Natural killer cell (primary cell): ENCODE data around the gene UMAD1. TPM values are rescaled to one million over a fixed set of nuclear protein-coding genes. Genes with fewer than 3 reads are reported as not detected.

Experiments used
- ATAC-seq, 3 donors: fragments of 150-1000 bp in 2 of 3; fragments of 200-7000 bp in 1 of 3; cut with Tn5 transposase; 1 replicate in 1 of 3; 2 replicates in 2 of 3; pipeline ENCODE4 v1.10.0; 2021; ENCODE audit warnings: mild to moderate bottlenecking in 2 of 3, moderate library complexity in 2 of 3
- DNase-seq, 2 donors: peaks; one replicate each; pipeline versions ENCODE4 v3.0.0 to v3.0.0-alpha.2; 2013 to 2021; ENCODE audit warnings: mixed read lengths in 1 of 2
- H3K27ac ChIP-seq: one replicate; pipeline ENCODE4 v1.5.1; 2013; ENCODE audit warnings: mild to moderate bottlenecking, low read length
- H3K27me3 ChIP-seq: one replicate; pipeline ENCODE4 v1.6.1; 2013; ENCODE audit warnings: low read length; ENCODE audit not compliant: control insufficient read depth, insufficient read depth
- H3K36me3 ChIP-seq: one replicate; pipeline ENCODE4 v1.6.1; 2013; ENCODE audit warnings: low read length; ENCODE audit not compliant: control insufficient read depth, insufficient read depth
- H3K4me1 ChIP-seq: one replicate; pipeline ENCODE4 v1.6.1; 2013; ENCODE audit warnings: low read length; ENCODE audit not compliant: control insufficient read depth, insufficient read depth
- H3K4me3 ChIP-seq: one replicate; pipeline ENCODE4 v1.5.1; 2013; ENCODE audit warnings: low read length
- H3K9me3 ChIP-seq: one replicate; pipeline ENCODE4 v1.6.1; 2013; ENCODE audit warnings: low read length; ENCODE audit not compliant: control insufficient read depth, insufficient read depth
- H3K27ac Mint-ChIP-seq, 2 donors: one replicate each; pipeline ENCODE4 v1.8.0; 2022; ENCODE audit warnings: mild to moderate bottlenecking in 2 of 2, mixed read lengths in 2 of 2, moderate library complexity in 1 of 2
- H3K27me3 Mint-ChIP-seq, 2 donors: one replicate each; pipeline ENCODE4 v1.8.0; 2022; ENCODE audit warnings: low read depth in 2 of 2, mixed read lengths in 2 of 2
- H3K36me3 Mint-ChIP-seq: one replicate; pipeline ENCODE4 v1.8.0; 2022; ENCODE audit warnings: mixed read lengths
- H3K4me1 Mint-ChIP-seq, 2 donors: one replicate each; pipeline ENCODE4 v1.8.0; 2022; ENCODE audit warnings: mixed read lengths in 2 of 2
- H3K4me3 Mint-ChIP-seq: one replicate; pipeline ENCODE4 v1.8.0; 2022; ENCODE audit warnings: mild to moderate bottlenecking, moderate library complexity, mixed read lengths
- H3K9me3 Mint-ChIP-seq, 2 donors: one replicate each; pipeline ENCODE4 v1.8.0; 2022; ENCODE audit warnings: mixed read lengths in 2 of 2
- CTCF ChIP-seq: fragments of 200-600 bp; IDR thresholded peaks from one replicate; pipeline ENCODE4 v1.8.0; 2022; ENCODE audit warnings: antibody characterized with exemption
- WGBS: methylation state at CpG from one replicate; pipeline ENCODE4 v1.1.7; 2013; ENCODE audit warnings: missing lambda C conversion rate; ENCODE audit not compliant: insufficient coverage; 5-methylcytosine and 5-hydroxymethylcytosine counted together
- intact Hi-C: fragments of 100-400 bp; cut with micrococcal nuclease; formaldehyde crosslinking; loops from one replicate; pipeline ENCODE4 v1.14.2; 2022
- total RNA-seq, 4 donors: library from RNA; stranded (reverse); fragments of 120-200 nt in 1 of 4; gene quantifications; one replicate each; pipeline versions ENCODE4 v1.2.3 to v1.2.4, GENCODE V29; 2013 to 2022

The UMAD1 gene
- total RNA-seq, 3 donors from 2014 or later (not counting 1 experiment from before 2014, with no cell fraction given) = 12.3 to 16.5 (median 14.6) TPM

- peaks cover 2 to 3% of the 10 kb centered on the region in 2 donors for H3K9me3 Mint-ChIP-seq
- Histone ChIP-seq H3K36me3 (no peaks in the 10 kb centered on the region), H3K4me1 (no peaks in the 10 kb centered on the region), H3K4me3 (no peak overlapping the region), H3K27me3 (no peaks in the 10 kb centered on the region), H3K9me3 (no peaks in the 10 kb centered on the region), H3K27ac (no peak overlapping the region)
- intact Hi-C loops = no loop called here
- 100% methylated on average over 1 of the region's 3 CpGs for WGBS
- no peak overlapping the region for H3K4me3 Mint-ChIP-seq
- peaks cover 7% of the 10 kb centered on the region for H3K36me3 Mint-ChIP-seq
- peaks cover 9 to 11% of the 10 kb centered on the region in 2 donors for H3K4me1 Mint-ChIP-seq
- H3K27me3 Mint-ChIP-seq = no peaks in the 10 kb centered on the region
- DNase-seq = no peak
- no peak for ATAC-seq
- no peak overlapping the region for H3K27ac Mint-ChIP-seq
- TF ChIP-seq CTCF = no peak
Observed at GRCh38 chr7:7694542-7694941, 54.0 kb downstream of the UMAD1 start.

- Mint-ChIP-seq H3K4me3 (no peak overlapping the region), H3K27ac (no peak overlapping the region), H3K9me3 (peaks cover 2 to 3% of the 10 kb centered on the region in 2 donors), H3K4me1 (peaks cover 14 to 16% of the 10 kb centered on the region in 2 donors), H3K36me3 (peaks cover 7% of the 10 kb centered on the region), H3K27me3 (no peaks in the 10 kb centered on the region)
- intact Hi-C loops = no loop called here
- ATAC-seq (no peak), DNase-seq (no peak)
- no peaks in the 10 kb centered on the region for H3K4me1 ChIP-seq
- TF ChIP-seq CTCF = no peak
- H3K27me3 ChIP-seq = no peaks in the 10 kb centered on the region
- H3K36me3 ChIP-seq = no peaks in the 10 kb centered on the region
- H3K27ac ChIP-seq = no peak overlapping the region
- no peaks in the 10 kb centered on the region for H3K9me3 ChIP-seq
- no peak overlapping the region for H3K4me3 ChIP-seq
- 79% methylated on average over 5 of the region's 5 CpGs for WGBS
Observed at GRCh38 chr7:7695111-7695817, 54.7 kb downstream of the UMAD1 start.

- H3K4me1 ChIP-seq = no peaks in the 10 kb centered on the region
- H3K27me3 ChIP-seq = no peaks in the 10 kb centered on the region
- H3K9me3 Mint-ChIP-seq = peaks cover 2 to 3% of the 10 kb centered on the region in 2 donors
- no peak for DNase-seq
- peaks cover 16 to 23% of the 10 kb centered on the region in 2 donors for H3K4me1 Mint-ChIP-seq
- H3K27ac Mint-ChIP-seq = no peak overlapping the region
- no peak for ATAC-seq
- no peak overlapping the region for H3K4me3 ChIP-seq
- H3K9me3 ChIP-seq = no peaks in the 10 kb centered on the region
- no peak overlapping the region for H3K27ac ChIP-seq
- peaks cover 7% of the 10 kb centered on the region for H3K36me3 Mint-ChIP-seq
- H3K4me3 Mint-ChIP-seq = no peak overlapping the region
- no peaks in the 10 kb centered on the region for H3K27me3 Mint-ChIP-seq
- TF ChIP-seq CTCF = no peak
- intact Hi-C loops = no loop called here
- 98% methylated on average over 2 of the region's 3 CpGs for WGBS
- no peaks in the 10 kb centered on the region for H3K36me3 ChIP-seq
Observed at GRCh38 chr7:7696458-7697119, 56.0 kb downstream of the UMAD1 start.
